SU-DHL-6 (cell line): ENCODE data around the gene TIMM10.

Experiments used
- H2AFZ ChIP-seq: fragments of 200-600 bp; sonication (generic); 2 replicates; pipeline ENCODE4 v1.6.1; 2014; ENCODE audit warnings: low read depth, mild to moderate bottlenecking, moderate library complexity, mixed read lengths, antibody characterized with exemption, low read length; ENCODE audit not compliant: severe bottlenecking
- H3F3A ChIP-seq: fragments of 200-600 bp; shearing (Covaris generic); 2 replicates; pipeline ENCODE4 v1.6.0; 2016; ENCODE audit warnings: antibody characterized with exemption, mild to moderate bottlenecking; ENCODE audit not compliant: insufficient read depth
- H3K27ac ChIP-seq: fragments of 200-600 bp; sonication (generic); 2 replicates; pipeline ENCODE4 v1.5.1; 2016; ENCODE audit warnings: low read depth, mild to moderate bottlenecking, low read length, moderate library complexity, mixed read lengths
- H3K27me3 ChIP-seq: fragments of 200-600 bp; sonication (generic), shearing (Covaris generic); 2 replicates; pipeline ENCODE4 v1.6.0; 2014; ENCODE audit warnings: mild to moderate bottlenecking, low read length
- H3K36me3 ChIP-seq: fragments of 200-600 bp; sonication (generic); 2 replicates; pipeline ENCODE4 v1.6.1; 2014; ENCODE audit warnings: mild to moderate bottlenecking, low read length, mixed read lengths
- H3K4me2 ChIP-seq: fragments of 300-600, 200-600 bp; shearing (Covaris generic), sonication (generic); 2 replicates; pipeline ENCODE4 v1.6.0; 2014; ENCODE audit warnings: low read length, low read depth, mild to moderate bottlenecking; ENCODE audit not compliant: poor library complexity, severe bottlenecking
- H3K4me3 ChIP-seq: fragments of 200-600 bp; sonication (generic); 2 replicates; pipeline ENCODE4 v1.5.1; 2014; ENCODE audit warnings: antibody characterized with exemption, low read length, mild to moderate bottlenecking, mixed read lengths; ENCODE audit not compliant: insufficient read depth, poor library complexity, severe bottlenecking
- H3K79me2 ChIP-seq: fragments of 200-600 bp; sonication (generic); 2 replicates; pipeline ENCODE4 v1.6.1; 2014; ENCODE audit warnings: mild to moderate bottlenecking, low read length, moderate library complexity; ENCODE audit not compliant: insufficient read depth
- H3K9ac ChIP-seq: fragments of 200-600 bp; sonication (generic); 2 replicates; pipeline ENCODE4 v1.7.0; 2014; ENCODE audit warnings: mild to moderate bottlenecking, low read length
- H3K9me2 ChIP-seq: fragments of 200-600 bp; sonication (generic); replicated peaks from 2 replicates; pipeline ENCODE4 v1.6.1; 2014; ENCODE audit warnings: low read length; ENCODE audit not compliant: insufficient read depth
- H3K9me3 ChIP-seq: fragments of 200-600 bp; sonication (generic); 2 replicates; pipeline ENCODE4 v1.6.1; 2014; ENCODE audit warnings: low read length, mixed read lengths; ENCODE audit not compliant: insufficient read depth
- H4K20me1 ChIP-seq: fragments of 200-600 bp; sonication (generic); 2 replicates; pipeline ENCODE4 v1.6.1; 2014; ENCODE audit warnings: low read depth, mild to moderate bottlenecking, antibody characterized with exemption, low read length, moderate library complexity, mixed read lengths
- EZH2phosphoT487 ChIP-seq: fragments of 200-600 bp; sonication (generic), shearing (Covaris generic); conservative IDR thresholded peaks from 2 replicates; pipeline ENCODE4 v1.6.1; 2018; ENCODE audit warnings: mild to moderate bottlenecking, antibody characterized with exemption, low read length, moderate library complexity, mixed read lengths
- TF ChIP-seq, protein P1 (sequence below): fragments of 200-600 bp; sonication (generic); IDR thresholded peaks from one replicate; pipeline ENCODE4 v1.5.1; 2017; ENCODE audit warnings: antibody characterized with exemption, mild to moderate bottlenecking, low read length, moderate library complexity; ENCODE audit not compliant: insufficient read depth, poor library complexity, severe bottlenecking

TIMM10 gene

DNA sequence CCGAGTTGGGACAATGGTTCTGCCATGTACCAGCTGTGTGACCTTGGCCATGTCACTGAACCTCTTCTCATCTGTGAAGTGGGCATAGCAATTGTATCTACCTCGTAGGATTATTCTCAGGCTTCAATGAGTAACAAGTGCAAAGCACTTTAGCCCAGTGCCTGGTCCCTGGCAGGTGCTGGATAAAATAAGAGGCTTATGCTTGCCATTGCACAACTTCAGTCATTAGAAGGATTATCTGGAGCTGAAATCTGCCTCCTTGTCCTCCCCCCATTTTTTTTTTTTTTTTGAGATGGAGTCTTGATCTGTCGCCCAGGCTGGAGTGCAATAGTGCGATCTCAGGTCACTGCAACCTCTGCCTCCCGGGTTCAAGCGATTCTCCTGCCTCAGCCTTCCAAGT is 14.0 kb upstream of the TIMM10 start:
- TF ChIP-seq EZH2phosphoT487, result no peak
- TF ChIP-seq, protein P1, sequence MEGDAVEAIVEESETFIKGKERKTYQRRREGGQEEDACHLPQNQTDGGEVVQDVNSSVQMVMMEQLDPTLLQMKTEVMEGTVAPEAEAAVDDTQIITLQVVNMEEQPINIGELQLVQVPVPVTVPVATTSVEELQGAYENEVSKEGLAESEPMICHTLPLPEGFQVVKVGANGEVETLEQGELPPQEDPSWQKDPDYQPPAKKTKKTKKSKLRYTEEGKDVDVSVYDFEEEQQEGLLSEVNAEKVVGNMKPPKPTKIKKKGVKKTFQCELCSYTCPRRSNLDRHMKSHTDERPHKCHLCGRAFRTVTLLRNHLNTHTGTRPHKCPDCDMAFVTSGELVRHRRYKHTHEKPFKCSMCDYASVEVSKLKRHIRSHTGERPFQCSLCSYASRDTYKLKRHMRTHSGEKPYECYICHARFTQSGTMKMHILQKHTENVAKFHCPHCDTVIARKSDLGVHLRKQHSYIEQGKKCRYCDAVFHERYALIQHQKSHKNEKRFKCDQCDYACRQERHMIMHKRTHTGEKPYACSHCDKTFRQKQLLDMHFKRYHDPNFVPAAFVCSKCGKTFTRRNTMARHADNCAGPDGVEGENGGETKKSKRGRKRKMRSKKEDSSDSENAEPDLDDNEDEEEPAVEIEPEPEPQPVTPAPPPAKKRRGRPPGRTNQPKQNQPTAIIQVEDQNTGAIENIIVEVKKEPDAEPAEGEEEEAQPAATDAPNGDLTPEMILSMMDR, result no peak
- no peaks in the 10 kb centered on the region for H3K9me2 ChIP-seq
- no peaks in the 10 kb centered on the region for H4K20me1 ChIP-seq
- H3K4me2 ChIP-seq, result no peak overlapping the region
- no peaks in the 10 kb centered on the region for H3K79me2 ChIP-seq
- no peak overlapping the region for H3K9ac ChIP-seq
- no peaks in the 10 kb centered on the region for H3K36me3 ChIP-seq
- H3K4me3 ChIP-seq, result no peak overlapping the region
- H3K27me3 ChIP-seq, result no peaks in the 10 kb centered on the region
- no peak overlapping the region for H2AFZ ChIP-seq
- H3K9me3 ChIP-seq, result no peaks in the 10 kb centered on the region
- no peaks in the 10 kb centered on the region for H3F3A ChIP-seq
- no peak overlapping the region for H3K27ac ChIP-seq

- Histone ChIP-seq H3K4me3 (no peak overlapping the region), H2AFZ (no peak overlapping the region), H3F3A (no peaks in the 10 kb centered on the region), H4K20me1 (no peaks in the 10 kb centered on the region), H3K27ac (no peak overlapping the region), H3K79me2 (no peaks in the 10 kb centered on the region), H3K9me3 (no peaks in the 10 kb centered on the region), H3K36me3 (no peaks in the 10 kb centered on the region), H3K9me2 (no peaks in the 10 kb centered on the region), H3K27me3 (no peaks in the 10 kb centered on the region), H3K9ac (no peak overlapping the region), H3K4me2 (no peak overlapping the region)
- no peak for TF ChIP-seq EZH2phosphoT487
- TF ChIP-seq, protein P1, result no peak
Measured at GRCh38 chr11:57543593-57543992, 13.0 kb upstream of the TIMM10 start.

DNA sequence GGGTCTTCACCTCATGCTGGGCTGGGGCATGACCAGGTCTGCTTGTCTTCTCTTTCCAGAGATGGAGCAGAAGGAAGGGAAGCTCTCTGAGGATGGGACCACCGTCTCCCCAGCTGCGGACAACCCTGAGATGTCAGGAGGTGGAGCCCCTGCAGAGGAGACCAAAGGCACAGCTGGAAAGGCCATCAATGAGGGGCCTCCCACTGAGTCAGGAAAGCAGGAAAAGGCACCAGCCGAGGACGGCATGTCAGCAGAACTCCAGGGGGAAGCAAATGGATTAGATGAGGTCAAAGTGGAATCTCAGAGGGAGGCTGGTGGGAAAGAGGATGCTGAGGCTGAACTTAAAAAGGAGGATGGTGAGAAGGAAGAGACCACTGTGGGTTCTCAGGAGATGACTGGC is 12.0 kb upstream of the TIMM10 start:
- Histone ChIP-seq H2AFZ (no peak overlapping the region), H3K4me2 (no peak overlapping the region), H4K20me1 (no peaks in the 10 kb centered on the region), H3K9me3 (no peaks in the 10 kb centered on the region), H3K4me3 (no peak overlapping the region), H3K9me2 (no peaks in the 10 kb centered on the region), H3K79me2 (no peaks in the 10 kb centered on the region), H3K9ac (no peak overlapping the region), H3K27me3 (no peaks in the 10 kb centered on the region), H3K27ac (no peak overlapping the region), H3F3A (no peaks in the 10 kb centered on the region), H3K36me3 (no peaks in the 10 kb centered on the region)
- TF ChIP-seq, protein P1, result no peak
- no peak for TF ChIP-seq EZH2phosphoT487

DNA sequence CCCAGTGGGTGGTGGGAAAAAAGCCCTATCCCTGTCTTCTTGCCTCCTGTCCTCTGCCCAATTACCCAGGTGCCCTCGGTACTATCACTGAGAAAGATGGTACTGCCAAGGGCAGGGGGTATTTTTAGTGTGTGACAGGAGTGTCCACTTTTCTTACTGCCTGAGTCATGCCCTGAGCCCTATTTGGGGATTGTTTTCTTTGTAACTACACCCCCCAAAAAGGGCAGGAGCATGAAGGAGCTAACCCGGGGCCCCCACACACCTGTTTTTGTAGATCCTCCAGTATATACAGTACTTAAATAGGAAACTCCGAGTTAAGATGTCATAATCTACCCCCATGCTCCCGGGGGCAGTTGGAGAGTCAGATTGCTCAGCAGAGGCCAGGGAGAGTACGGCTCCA is 10.6 kb upstream of the TIMM10 start:
- no peaks in the 10 kb centered on the region for H3K9me2 ChIP-seq
- no peak overlapping the region for H3K4me2 ChIP-seq
- no peak overlapping the region for H3K9ac ChIP-seq
- H3K9me3 ChIP-seq, result no peaks in the 10 kb centered on the region
- H2AFZ ChIP-seq, result no peak overlapping the region
- no peaks in the 10 kb centered on the region for H3K27me3 ChIP-seq
- H3K4me3 ChIP-seq, result no peak overlapping the region
- no peaks in the 10 kb centered on the region for H3F3A ChIP-seq
- H3K36me3 ChIP-seq, result no peaks in the 10 kb centered on the region
- no peak overlapping the region for H3K27ac ChIP-seq
- no peaks in the 10 kb centered on the region for H3K79me2 ChIP-seq
- TF ChIP-seq, protein P1, result no peak
- TF ChIP-seq EZH2phosphoT487, result no peak
- H4K20me1 ChIP-seq, result no peaks in the 10 kb centered on the region
